BJ (cell line): ENCODE measurements around the gene CRHR1. TPM values are rescaled to one million over a fixed set of nuclear protein-coding genes. Genes with fewer than 3 reads are reported as not detected.

Experiments used
- CTCF ChIA-PET: fragments of 350-600 bp; formaldehyde crosslinking; extraction: SDS; loops from one replicate; lab custom pipeline; 2021; ENCODE audit warnings: antibody characterized with exemption, inconsistent platforms; lab: Yijun Ruan, JAX
- POLR2A ChIA-PET: fragments of 300-600 bp; sonication (Branson Sonifier 250); formaldehyde crosslinking; extraction: SDS; loops from one replicate; lab custom pipeline; 2021; ENCODE audit warnings: antibody characterized with exemption; lab: Charles Lee
- DNase-seq: peaks from one replicate; pipeline ENCODE4 v3.0.0-alpha.2; 2011; ENCODE audit warnings: low read depth
- H3K27me3 ChIP-seq: 2 replicates; pipeline ENCODE4 v1.6.0; 2011; ENCODE audit warnings: low read length; ENCODE audit not compliant: control insufficient read depth, insufficient read depth
- H3K36me3 ChIP-seq: 2 replicates; pipeline ENCODE4 v1.5.1; 2011; ENCODE audit warnings: low read length; ENCODE audit not compliant: control insufficient read depth, insufficient read depth
- H3K4me3 ChIP-seq: 2 replicates; pipeline ENCODE4 v1.5.1; 2011; ENCODE audit warnings: low read depth, mild to moderate bottlenecking, control low read depth, low read length
- CTCF ChIP-seq: IDR thresholded peaks from 2 replicates; pipeline ENCODE4 v1.5.1; 2011; ENCODE audit warnings: low read depth, mild to moderate bottlenecking, control low read depth, inconsistent platforms, low read length, moderate library complexity; ENCODE audit not compliant: insufficient read depth
- polyA plus RNA-seq: library from polyadenylated mRNA; depleted of rRNA; stranded (reverse); fragments of >200 nt; gene quantifications from 2 replicates; pipeline ENCODE4 v1.2.3, GENCODE V29; 2011

The CRHR1 gene
- polyA plus RNA-seq, 1 experiment, result not detected

GRCh38 chr17:45770632-45771270, 13.4 kb upstream of the CRHR1 start:
- no peak overlapping the region for H3K4me3 ChIP-seq
- POLR2A ChIA-PET, result no interaction called here
- H3K27me3 ChIP-seq, result peaks cover 7% of the 10 kb centered on the region
- H3K36me3 ChIP-seq, result no peaks in the 10 kb centered on the region
- CTCF ChIA-PET, result interaction anchor here (1.1 kb wide), 1 partner anchor 12 kb away, joined by 3 read pairs; no protein-coding TSS in a partner anchor
- DNase-seq, result no peak
- no peak for TF ChIP-seq CTCF

- no peak for TF ChIP-seq CTCF
- Histone ChIP-seq H3K27me3 (peaks cover 6% of the 10 kb centered on the region), H3K36me3 (no peaks in the 10 kb centered on the region), H3K4me3 (no peak overlapping the region)
- POLR2A ChIA-PET, result no interaction called here
- CTCF ChIA-PET, result no interaction called here
- no peak for DNase-seq
These were observed 12.7 kb upstream of the CRHR1 start for GRCh38 chr17:45771271-45771959.

- Histone ChIP-seq H3K4me3 (no peak overlapping the region), H3K27me3 (peaks cover 8% of the 10 kb centered on the region), H3K36me3 (no peaks in the 10 kb centered on the region)
- CTCF ChIA-PET, result no interaction called here
- no peak for DNase-seq
- POLR2A ChIA-PET, result no interaction called here
- no peak for TF ChIP-seq CTCF
These were observed 9.0 kb upstream of the CRHR1 start for GRCh38 chr17:45775148-45775547.

- CTCF ChIA-PET, result no interaction called here
- TF ChIP-seq CTCF, result no peak
- no peak overlapping the region for H3K4me3 ChIP-seq
- no peak for DNase-seq
- POLR2A ChIA-PET, result no interaction called here
- H3K27me3 ChIP-seq, result peaks cover 8% of the 10 kb centered on the region
- no peaks in the 10 kb centered on the region for H3K36me3 ChIP-seq
These were observed 8.5 kb upstream of the CRHR1 start for GRCh38 chr17:45775576-45776011.

- Histone ChIP-seq H3K27me3 (peaks cover 10% of the 10 kb centered on the region), H3K4me3 (no peak overlapping the region), H3K36me3 (no peaks in the 10 kb centered on the region)
- no peak for DNase-seq
- TF ChIP-seq CTCF, result no peak
- POLR2A ChIA-PET, result no interaction called here
- CTCF ChIA-PET, result no interaction called here
These were observed 7.2 kb upstream of the CRHR1 start for GRCh38 chr17:45776896-45777295.
